ENCODE measurements around the gene AQP6.

Gene AQP6

GRCh38 chr12:49970658-49971057 lies 2.1 kb upstream of the AQP6 start:
- Mint-ChIP-seq H3K27me3 (ENCODE audit: low read depth) (peaks cover 26% of the 10 kb centered on the region), H3K27ac (no peak overlapping the region), H3K4me1 (peaks cover 8% of the 10 kb centered on the region), H3K9me3 (no peaks in the 10 kb centered on the region), H3K4me3 (no peak overlapping the region), H3K36me3 (ENCODE audit: low read depth) (no peaks in the 10 kb centered on the region)
- no peak for TF ChIP-seq CTCF (IDR thresholded peaks at IDR 0.05; ENCODE audit: unreplicated experiment in 3 of 3)

GRCh38 chr12:49971141-49971540 lies 1.6 kb upstream of the AQP6 start:
- Mint-ChIP-seq H3K4me3 (no peak overlapping the region), H3K36me3 (ENCODE audit: low read depth) (no peaks in the 10 kb centered on the region), H3K4me1 (peaks cover 8% of the 10 kb centered on the region), H3K27me3 (ENCODE audit: low read depth) (peaks cover 23% of the 10 kb centered on the region), H3K27ac (no peak overlapping the region), H3K9me3 (no peaks in the 10 kb centered on the region)
- no peak for TF ChIP-seq CTCF (IDR thresholded peaks at IDR 0.05; ENCODE audit: unreplicated experiment in 3 of 3)

- Mint-ChIP-seq H3K9me3 (no peaks in the 10 kb centered on the region), H3K4me3 (peak overlapping the region in 1 of 3 experiments; percentile 12), H3K4me1 (peaks cover 8% of the 10 kb centered on the region), H3K27me3 (ENCODE audit: low read depth) (peaks cover 17% of the 10 kb centered on the region), H3K36me3 (ENCODE audit: low read depth) (no peaks in the 10 kb centered on the region), H3K27ac (peak overlapping the region in 2 of 3 experiments; percentile 65 to 91)
- no peak for TF ChIP-seq CTCF (IDR thresholded peaks at IDR 0.05; ENCODE audit: unreplicated experiment in 3 of 3)
Measured at GRCh38 chr12:49972129-49972528, 618 bp upstream of the AQP6 start.

- peaks cover 13% of the 10 kb centered on the region for H3K4me1 Mint-ChIP-seq
- H3K4me3 Mint-ChIP-seq = peak overlapping the region in 1 of 3 experiments; percentile 40
- peaks cover 11% of the 10 kb centered on the region for H3K27me3 Mint-ChIP-seq (ENCODE audit: low read depth)
- no peaks in the 10 kb centered on the region for H3K9me3 Mint-ChIP-seq
- no peak for TF ChIP-seq CTCF (IDR thresholded peaks at IDR 0.05; ENCODE audit: unreplicated experiment in 3 of 3)
- no peaks in the 10 kb centered on the region for H3K36me3 Mint-ChIP-seq (ENCODE audit: low read depth)
- peak overlapping the region in 1 of 3 experiments; percentile 48 for H3K27ac Mint-ChIP-seq
Measured at GRCh38 chr12:49973361-49973830, 649 bp downstream of the AQP6 start.

GRCh38 chr12:49974231-49974675 lies 1.5 kb downstream of the AQP6 start:
- Mint-ChIP-seq H3K27me3 (ENCODE audit: low read depth) (peaks cover 11% of the 10 kb centered on the region), H3K27ac (peak overlapping the region; percentile 36 to 51 (median 48)), H3K9me3 (no peaks in the 10 kb centered on the region), H3K36me3 (ENCODE audit: low read depth) (no peaks in the 10 kb centered on the region), H3K4me3 (peak overlapping the region in 1 of 3 experiments; percentile 40), H3K4me1 (peaks cover 20% of the 10 kb centered on the region)
- TF ChIP-seq CTCF (IDR thresholded peaks at IDR 0.05; ENCODE audit: unreplicated experiment in 3 of 3) = peak; percentile 59 to 75 (median 62)

- H3K27ac Mint-ChIP-seq = peak overlapping the region; percentile 37 to 77 (median 51)
- H3K9me3 Mint-ChIP-seq = no peaks in the 10 kb centered on the region
- H3K4me1 Mint-ChIP-seq = peaks cover 25% of the 10 kb centered on the region
- H3K27me3 Mint-ChIP-seq (ENCODE audit: low read depth) = peaks cover 11% of the 10 kb centered on the region
- peak overlapping the region in 2 of 3 experiments; percentile 0 to 29 for H3K4me3 Mint-ChIP-seq
- H3K36me3 Mint-ChIP-seq (ENCODE audit: low read depth) = no peaks in the 10 kb centered on the region
- no peak for TF ChIP-seq CTCF (IDR thresholded peaks at IDR 0.05; ENCODE audit: unreplicated experiment in 3 of 3)
Measured at GRCh38 chr12:49974677-49975317, 2.0 kb downstream of the AQP6 start.

All from nephron (organoid).